ENCODE results near the gene OSBPL3.

OSBPL3 gene

GRCh38 chr7:24951441-24951980 is 28.5 kb downstream of the OSBPL3 start:
- DNase-seq (ENCODE audit: low read depth): no peak

GRCh38 chr7:24949884-24950283 is 30.1 kb downstream of the OSBPL3 start:
- no peak for DNase-seq (ENCODE audit: low read depth)

GRCh38 chr7:24948739-24949138 is 31.2 kb downstream of the OSBPL3 start:
- DNase-seq (ENCODE audit: low read depth): no peak

- DNase-seq (ENCODE audit: low read depth): no peak
Observed at GRCh38 chr7:24946467-24946866, 33.5 kb downstream of the OSBPL3 start.

- no peak for DNase-seq (ENCODE audit: low read depth)
Observed at GRCh38 chr7:24945899-24946298, 34.1 kb downstream of the OSBPL3 start.

GRCh38 chr7:24943096-24943948 is 36.7 kb downstream of the OSBPL3 start:
- DNase-seq (ENCODE audit: low read depth): no peak

GRCh38 chr7:24942226-24942625 is 37.8 kb downstream of the OSBPL3 start:
- no peak for DNase-seq (ENCODE audit: low read depth)

GRCh38 chr7:24939416-24939815 is 40.6 kb downstream of the OSBPL3 start:
- no peak for DNase-seq (ENCODE audit: low read depth)

GRCh38 chr7:24936121-24936824 is 43.7 kb downstream of the OSBPL3 start:
- DNase-seq (ENCODE audit: low read depth): no peak

- DNase-seq (ENCODE audit: low read depth): no peak
Observed at GRCh38 chr7:24933298-24933697, 46.7 kb downstream of the OSBPL3 start.

GRCh38 chr7:24932815-24933214 is 47.2 kb downstream of the OSBPL3 start:
- no peak for DNase-seq (ENCODE audit: low read depth)

- DNase-seq (ENCODE audit: low read depth): no peak
Observed at GRCh38 chr7:24932389-24932788, 47.6 kb downstream of the OSBPL3 start.

GRCh38 chr7:24931844-24932243 is 48.1 kb downstream of the OSBPL3 start:
- DNase-seq (ENCODE audit: low read depth): no peak

GRCh38 chr7:24930856-24931255 is 49.1 kb downstream of the OSBPL3 start:
- DNase-seq (ENCODE audit: low read depth): no peak

- peak; percentile 72 for DNase-seq (ENCODE audit: low read depth)
Observed at GRCh38 chr7:24926623-24927524, 53.1 kb downstream of the OSBPL3 start.

- no peak for DNase-seq (ENCODE audit: low read depth)
Observed at GRCh38 chr7:24924375-24924774, 55.6 kb downstream of the OSBPL3 start.

- DNase-seq (ENCODE audit: low read depth): no peak
Observed at GRCh38 chr7:24923172-24923865, 56.7 kb downstream of the OSBPL3 start.

GRCh38 chr7:24922099-24922773 is 57.7 kb downstream of the OSBPL3 start:
- no peak for DNase-seq (ENCODE audit: low read depth)

GRCh38 chr7:24921362-24921679 is 58.7 kb downstream of the OSBPL3 start:
- DNase-seq (ENCODE audit: low read depth): no peak

GRCh38 chr7:24920451-24921361 is 59.3 kb downstream of the OSBPL3 start:
- DNase-seq (ENCODE audit: low read depth): no peak
